ENCODE data around the gene LCNL1.

DNA sequence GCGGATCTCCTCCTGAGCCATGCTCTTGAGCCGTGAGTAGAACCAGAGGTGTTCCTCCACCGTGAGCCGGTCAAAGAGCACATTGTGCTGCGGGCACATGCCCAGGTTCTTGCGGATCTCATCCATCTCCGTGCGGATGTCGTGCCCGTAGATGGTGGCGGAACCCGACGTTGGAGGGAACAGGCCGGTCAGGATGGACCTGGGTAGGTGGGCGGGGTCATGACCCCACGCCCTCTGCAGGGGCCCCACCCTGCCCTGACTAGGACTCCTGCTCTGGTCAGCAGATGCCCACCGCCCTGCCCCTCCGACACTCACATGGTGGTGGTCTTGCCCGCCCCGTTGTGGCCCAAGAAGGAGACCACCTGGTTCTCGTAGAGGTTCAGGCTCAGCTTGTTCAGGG, 33.2 kb downstream of the LCNL1 start:
- no peak for TF ChIP-seq CTCF (IDR thresholded peaks at IDR 0.05)
- TF ChIP-seq POLR2A (IDR thresholded peaks at IDR 0.05) = no peak
- no peak for TF ChIP-seq POLR2AphosphoS5 (IDR thresholded peaks at IDR 0.05; ENCODE audit: insufficient read depth in 1 of 2, low read depth in 1 of 2)

Data from vagina (tissue), 2 donors.